Fibroblast of the conjunctiva (primary cell): Measurements from ENCODE around the gene ADAP1.
A peak's percentile ranks its signal among the peaks of the same experiment; 100 is the strongest.
"Not testable (repeated sequence)": the region's sequence is repeated elsewhere in the genome, so short reads cannot be mapped to it uniquely, and the experiment has no call there.

Experiments used
- DNase-seq: peaks from one replicate; pipeline ENCODE4 v3.0.0-alpha.2; 2010; ENCODE audit warnings: low read depth

The ADAP1 gene

GRCh38 chr7:954330-955238, at the start of gene ADAP1:
Gene ADAP1 (minus strand): TSS chr7:954680. CDS start chr7:954477, 203 bp downstream.
- no peak for DNase-seq

- DNase-seq: not testable (repeated sequence)
These were observed 48.0 kb upstream of the ADAP1 start for GRCh38 chr7:1002445-1002844.

- DNase-seq: not testable (repeated sequence)
These were observed 47.5 kb upstream of the ADAP1 start for GRCh38 chr7:1002026-1002425.

GRCh38 chr7:1001069-1001770, 46.7 kb upstream of the ADAP1 start:
- DNase-seq: not testable (repeated sequence)

- DNase-seq: no peak
These were observed 45.8 kb upstream of the ADAP1 start for GRCh38 chr7:999941-1000935.

GRCh38 chr7:999149-999879, 44.8 kb upstream of the ADAP1 start:
- DNase-seq: no peak

- no peak for DNase-seq
These were observed 43.2 kb upstream of the ADAP1 start for GRCh38 chr7:997404-998395.

- no peak for DNase-seq
These were observed 41.8 kb upstream of the ADAP1 start for GRCh38 chr7:996079-996872.

GRCh38 chr7:995571-995970, 41.1 kb upstream of the ADAP1 start:
- no peak for DNase-seq

GRCh38 chr7:994592-995308, 40.3 kb upstream of the ADAP1 start:
- DNase-seq: no peak

GRCh38 chr7:992709-993607, 38.5 kb upstream of the ADAP1 start:
- DNase-seq: peak; percentile 97

GRCh38 chr7:991729-992656, 37.5 kb upstream of the ADAP1 start:
- no peak for DNase-seq

GRCh38 chr7:990933-991728, 36.7 kb upstream of the ADAP1 start:
- DNase-seq: no peak

GRCh38 chr7:990352-990932, 36.0 kb upstream of the ADAP1 start:
- DNase-seq: no peak

- no peak for DNase-seq
These were observed 34.6 kb upstream of the ADAP1 start for GRCh38 chr7:988963-989529.
